BJ (cell line): ENCODE measurements around the gene SSBP4. TPM values are rescaled to one million over a fixed set of nuclear protein-coding genes. Genes with fewer than 3 reads are reported as not detected.

ENCODE experiments used
- CTCF ChIA-PET: fragments of 350-600 bp; formaldehyde crosslinking; extraction: SDS; loops from one replicate; lab custom pipeline; 2021; ENCODE audit warnings: antibody characterized with exemption, inconsistent platforms; lab: Yijun Ruan, JAX
- POLR2A ChIA-PET: fragments of 300-600 bp; sonication (Branson Sonifier 250); formaldehyde crosslinking; extraction: SDS; loops from one replicate; lab custom pipeline; 2021; ENCODE audit warnings: antibody characterized with exemption; lab: Charles Lee
- DNase-seq: peaks from one replicate; pipeline ENCODE4 v3.0.0-alpha.2; 2011; ENCODE audit warnings: low read depth
- H3K27me3 ChIP-seq: 2 replicates; pipeline ENCODE4 v1.6.0; 2011; ENCODE audit warnings: low read length; ENCODE audit not compliant: control insufficient read depth, insufficient read depth
- H3K36me3 ChIP-seq: 2 replicates; pipeline ENCODE4 v1.5.1; 2011; ENCODE audit warnings: low read length; ENCODE audit not compliant: control insufficient read depth, insufficient read depth
- H3K4me3 ChIP-seq: 2 replicates; pipeline ENCODE4 v1.5.1; 2011; ENCODE audit warnings: low read depth, mild to moderate bottlenecking, control low read depth, low read length
- polyA plus RNA-seq: library from polyadenylated mRNA; depleted of rRNA; stranded (reverse); fragments of >200 nt; gene quantifications from 2 replicates; pipeline ENCODE4 v1.2.3, GENCODE V29; 2011; rRNA removed
- small RNA-seq: library from RNA; depleted of rRNA; stranded (forward); fragments of <200 nt; gene quantifications from one replicate; pipeline ENCODE3, GENCODE V24; 2012; ENCODE audit warnings: low replicate concordance, low read depth; ENCODE audit not compliant: insufficient read length
- TF ChIP-seq, protein P1 (sequence below): IDR thresholded peaks from 2 replicates; pipeline ENCODE4 v1.5.1; 2011; ENCODE audit warnings: low read depth, mild to moderate bottlenecking, control low read depth, inconsistent platforms, low read length, moderate library complexity; ENCODE audit not compliant: insufficient read depth

SSBP4 gene
- polyA plus RNA-seq, 1 experiment, result 24.1 TPM

DNA sequence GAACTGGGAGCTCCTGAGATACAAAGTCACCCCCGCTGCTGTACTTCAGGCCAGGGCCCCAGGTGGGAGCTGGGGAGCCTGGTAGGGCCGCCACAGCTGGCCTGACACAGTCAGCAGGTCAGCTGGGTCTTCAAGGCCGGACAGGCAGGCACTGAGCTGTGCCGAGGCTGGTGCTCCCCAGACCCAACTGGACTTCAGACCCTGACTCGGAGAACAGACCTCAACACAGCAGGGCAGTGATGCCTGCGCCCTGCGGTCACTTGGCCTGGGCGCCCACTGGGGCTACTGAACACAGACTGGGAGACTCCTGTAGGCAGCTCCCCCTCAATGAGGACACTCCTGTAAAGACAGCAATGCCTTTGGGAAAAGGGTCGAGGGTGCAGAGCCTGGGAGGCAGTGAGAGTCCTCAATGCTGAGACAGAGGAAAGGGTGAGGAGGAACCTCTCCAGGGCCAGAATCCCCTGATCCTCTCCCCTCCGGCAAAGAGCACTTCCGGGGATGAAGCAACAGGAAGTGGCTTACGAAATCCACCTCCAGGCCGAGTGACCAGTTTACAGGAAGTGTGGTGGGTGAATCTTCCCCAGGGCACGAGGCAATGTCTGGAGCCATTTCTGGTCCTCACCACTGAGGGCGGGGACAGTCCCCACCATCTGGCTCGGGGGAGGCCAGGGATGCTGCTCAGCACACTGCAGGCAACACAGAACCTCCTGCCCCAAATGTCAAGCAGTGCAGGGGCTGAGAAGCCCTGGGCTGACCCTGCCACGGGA lies 59.5 kb downstream of the SSBP4 start:
- TF ChIP-seq, protein P1, sequence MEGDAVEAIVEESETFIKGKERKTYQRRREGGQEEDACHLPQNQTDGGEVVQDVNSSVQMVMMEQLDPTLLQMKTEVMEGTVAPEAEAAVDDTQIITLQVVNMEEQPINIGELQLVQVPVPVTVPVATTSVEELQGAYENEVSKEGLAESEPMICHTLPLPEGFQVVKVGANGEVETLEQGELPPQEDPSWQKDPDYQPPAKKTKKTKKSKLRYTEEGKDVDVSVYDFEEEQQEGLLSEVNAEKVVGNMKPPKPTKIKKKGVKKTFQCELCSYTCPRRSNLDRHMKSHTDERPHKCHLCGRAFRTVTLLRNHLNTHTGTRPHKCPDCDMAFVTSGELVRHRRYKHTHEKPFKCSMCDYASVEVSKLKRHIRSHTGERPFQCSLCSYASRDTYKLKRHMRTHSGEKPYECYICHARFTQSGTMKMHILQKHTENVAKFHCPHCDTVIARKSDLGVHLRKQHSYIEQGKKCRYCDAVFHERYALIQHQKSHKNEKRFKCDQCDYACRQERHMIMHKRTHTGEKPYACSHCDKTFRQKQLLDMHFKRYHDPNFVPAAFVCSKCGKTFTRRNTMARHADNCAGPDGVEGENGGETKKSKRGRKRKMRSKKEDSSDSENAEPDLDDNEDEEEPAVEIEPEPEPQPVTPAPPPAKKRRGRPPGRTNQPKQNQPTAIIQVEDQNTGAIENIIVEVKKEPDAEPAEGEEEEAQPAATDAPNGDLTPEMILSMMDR, result no peak

GRCh38 chr19:18480006-18480691 lies 61.0 kb downstream of the SSBP4 start:
- Histone ChIP-seq H3K27me3 (no peaks in the 10 kb centered on the region), H3K36me3 (no peaks in the 10 kb centered on the region), H3K4me3 (no peak overlapping the region)
- ChIA-PET POLR2A (interaction anchor here (0.6 kb wide), 1 partner anchor 15 kb away, joined by 6 read pairs; no protein-coding TSS in a partner anchor), CTCF (interaction anchor here (0.6 to 6.9 kb wide), 8 partner anchors 9 to 583 kb away, joined by 3 to 35 read pairs (median 4); partner anchors contain the start of gene ELL)
- peak; percentile 53 for DNase-seq
- TF ChIP-seq, protein P1, result no peak

More for the DNA sequence above, 59.5 kb downstream of the SSBP4 start:
- POLR2A ChIA-PET, result no interaction called here
- no peaks in the 10 kb centered on the region; the same call in 1 of the 2 replicates for H3K36me3 ChIP-seq
- DNase-seq, result peak; percentile 72
- no peak overlapping the region for H3K4me3 ChIP-seq
- H3K27me3 ChIP-seq, result no peaks in the 10 kb centered on the region
- CTCF ChIA-PET, result interaction anchor here (0.7 to 6.9 kb wide), 6 partner anchors 10 to 508 kb away, joined by 3 to 35 read pairs (median 3); no protein-coding TSS in a partner anchor

- POLR2A ChIA-PET, result interaction anchor here (0.5 to 0.6 kb wide), 3 partner anchors 32 to 106 kb away, joined by 3 to 10 read pairs (median 7); partner anchors contain the start of gene KXD1
- no peaks in the 10 kb centered on the region for H3K27me3 ChIP-seq
- DNase-seq, result no peak
- CTCF ChIA-PET, result interaction anchor here (1.7 to 6.9 kb wide), 3 partner anchors 13 to 39 kb away, joined by 5 to 35 read pairs (median 11); no protein-coding TSS in a partner anchor
- TF ChIP-seq, protein P1, result no peak
- H3K36me3 ChIP-seq, result peaks cover 2% of the 10 kb centered on the region; the same call in 1 of the 2 replicates
- H3K4me3 ChIP-seq, result no peak overlapping the region
Observed at GRCh38 chr19:18481505-18482222, 62.5 kb downstream of the SSBP4 start.

- Histone ChIP-seq H3K36me3 (peaks cover 2% of the 10 kb centered on the region), H3K4me3 (no peak overlapping the region), H3K27me3 (no peaks in the 10 kb centered on the region)
- ChIA-PET POLR2A (no interaction called here), CTCF (interaction anchor here (0.7 to 6.9 kb wide), 5 partner anchors 8 to 363 kb away, joined by 3 to 35 read pairs (median 4); no protein-coding TSS in a partner anchor)
- TF ChIP-seq, protein P1, result no peak
- DNase-seq, result no peak
Observed at GRCh38 chr19:18483119-18483890, 64.1 kb downstream of the SSBP4 start.

Small RNA genes within 50 kb of the gene (small RNA-seq; reads per million reads assigned to genes)
- gene MIR3189, result 0.63 reads per million

Other genes with a start within 250 kb of the SSBP4 start
- 11.1 and 14.5 TPM in 2 replicates for gene IFI30, start 245.6 kb upstream of the SSBP4 start, polyA plus RNA-seq
- 13.3 and 25.0 TPM in 2 replicates for gene MPV17L2, start 226.2 kb upstream of the SSBP4 start, polyA plus RNA-seq
- 1.4 and 2.0 TPM in 2 replicates for gene RAB3A, start 215.4 kb upstream of the SSBP4 start, polyA plus RNA-seq
- gene PDE4C, start 193.0 kb upstream of the SSBP4 start, polyA plus RNA-seq, result 0.06 and 0.12 TPM in 2 replicates
- gene IQCN, start 144.9 kb upstream of the SSBP4 start, polyA plus RNA-seq, result 0.82 and 1.5 TPM in 2 replicates
- 92.0 and 124 TPM in 2 replicates for gene JUND, start 137.8 kb upstream of the SSBP4 start, polyA plus RNA-seq
- gene LSM4, start 96.3 kb upstream of the SSBP4 start, polyA plus RNA-seq, result 94.7 and 99.8 TPM in 2 replicates
- gene PGPEP1, start 78.8 kb upstream of the SSBP4 start, polyA plus RNA-seq, result 30.7 and 32.2 TPM in 2 replicates
- gene GDF15, start 33.2 kb upstream of the SSBP4 start, polyA plus RNA-seq, result 19.0 and 30.8 TPM in 2 replicates
- 0.06 TPM in 1 of 2 replicates, not detected in the other for gene LRRC25, start 21.8 kb upstream of the SSBP4 start, polyA plus RNA-seq
- 13.5 and 27.0 TPM in 2 replicates for gene ISYNA1, start 18.7 kb downstream of the SSBP4 start, polyA plus RNA-seq
- gene ELL, start 102.7 kb downstream of the SSBP4 start, polyA plus RNA-seq, result 4.4 and 10.2 TPM in 2 replicates
- 168 and 280 TPM in 2 replicates for gene FKBP8, start 124.2 kb downstream of the SSBP4 start, polyA plus RNA-seq
- 100 and 163 TPM in 2 replicates for gene KXD1, start 138.5 kb downstream of the SSBP4 start, polyA plus RNA-seq
- gene UBA52, start 152.5 kb downstream of the SSBP4 start, polyA plus RNA-seq, result 2,336 and 2,472 TPM in 2 replicates
- 22.4 and 24.3 TPM in 2 replicates for gene REX1BD, start 169.4 kb downstream of the SSBP4 start, polyA plus RNA-seq
- 5.6 and 6.6 TPM in 2 replicates for gene CRLF1, start 187.4 kb downstream of the SSBP4 start, polyA plus RNA-seq
- gene TMEM59L, start 193.5 kb downstream of the SSBP4 start, polyA plus RNA-seq, result 0.69 and 1.6 TPM in 2 replicates
- 0.91 and 2.3 TPM in 2 replicates for gene KLHL26, start 217.6 kb downstream of the SSBP4 start, polyA plus RNA-seq